ENCODE measurements around the gene PRR23E. TPM values are rescaled to one million over a fixed set of nuclear protein-coding genes. Genes with fewer than 3 reads are reported as not detected.

PRR23E gene
- total and polyA plus RNA-seq, 12 donors = not detected

- H3K4me3 ChIP-seq = no peak overlapping the region
- no peak for ATAC-seq
- no peak for DNase-seq
- no peak overlapping the region for H3K27ac ChIP-seq
- peaks cover 0 to 32% (median 19%) of the 10 kb centered on the region in 7 donors for H3K27me3 ChIP-seq
- intact Hi-C loops (cut with DNase I) = loop anchor here in 1 of 10 donors (10.0 kb wide), 1 partner anchor 177 kb away; the partner anchor contains the start of gene PLXNA1
- no peaks in the 10 kb centered on the region for H3K36me3 ChIP-seq
- WGBS, 2 donors = 75 to 86% methylated on average over 2 of the region's 2 CpGs
- H3K9me3 ChIP-seq = no peaks in the 10 kb centered on the region
- TF ChIP-seq, protein P1, sequence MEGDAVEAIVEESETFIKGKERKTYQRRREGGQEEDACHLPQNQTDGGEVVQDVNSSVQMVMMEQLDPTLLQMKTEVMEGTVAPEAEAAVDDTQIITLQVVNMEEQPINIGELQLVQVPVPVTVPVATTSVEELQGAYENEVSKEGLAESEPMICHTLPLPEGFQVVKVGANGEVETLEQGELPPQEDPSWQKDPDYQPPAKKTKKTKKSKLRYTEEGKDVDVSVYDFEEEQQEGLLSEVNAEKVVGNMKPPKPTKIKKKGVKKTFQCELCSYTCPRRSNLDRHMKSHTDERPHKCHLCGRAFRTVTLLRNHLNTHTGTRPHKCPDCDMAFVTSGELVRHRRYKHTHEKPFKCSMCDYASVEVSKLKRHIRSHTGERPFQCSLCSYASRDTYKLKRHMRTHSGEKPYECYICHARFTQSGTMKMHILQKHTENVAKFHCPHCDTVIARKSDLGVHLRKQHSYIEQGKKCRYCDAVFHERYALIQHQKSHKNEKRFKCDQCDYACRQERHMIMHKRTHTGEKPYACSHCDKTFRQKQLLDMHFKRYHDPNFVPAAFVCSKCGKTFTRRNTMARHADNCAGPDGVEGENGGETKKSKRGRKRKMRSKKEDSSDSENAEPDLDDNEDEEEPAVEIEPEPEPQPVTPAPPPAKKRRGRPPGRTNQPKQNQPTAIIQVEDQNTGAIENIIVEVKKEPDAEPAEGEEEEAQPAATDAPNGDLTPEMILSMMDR (IDR thresholded peaks at IDR 0.05) = no peak
- H3K4me1 ChIP-seq = no peaks in the 10 kb centered on the region
These were observed 30.9 kb upstream of the PRR23E start for GRCh38 chr3:127161973-127162579.

DNA sequence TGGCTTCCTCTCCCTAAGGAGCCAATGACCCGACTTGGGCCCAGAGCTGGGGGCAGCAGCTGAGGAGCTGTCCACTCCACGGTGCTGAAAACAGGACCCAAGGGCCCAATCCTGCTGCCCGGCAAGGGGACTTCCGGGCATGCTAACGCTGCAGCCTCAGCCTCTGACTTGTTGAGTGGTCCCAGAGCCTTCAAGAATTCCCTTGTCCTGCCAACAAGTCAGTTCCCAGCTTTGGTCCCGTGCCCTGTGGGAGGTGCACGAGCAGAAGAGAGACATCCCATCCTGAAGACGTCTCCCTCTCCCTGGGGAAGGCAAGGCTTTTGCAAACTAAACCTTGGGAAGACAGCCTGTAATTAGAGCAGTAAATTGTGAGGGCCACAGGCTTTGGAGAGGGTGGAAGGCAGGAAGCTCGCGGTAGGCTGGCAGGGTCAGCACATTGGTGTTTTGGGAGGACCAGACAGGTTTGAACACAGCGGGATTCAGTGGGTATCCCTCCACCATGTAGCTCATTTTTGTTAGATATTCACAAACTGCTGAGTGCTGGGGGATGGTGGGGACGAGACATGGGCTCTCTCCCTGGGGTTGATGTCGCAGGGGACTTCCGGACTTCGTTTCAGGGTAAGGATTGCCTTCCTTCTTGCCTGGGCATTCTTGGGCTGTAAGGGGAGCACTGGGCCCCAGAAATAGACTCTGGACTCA is 29.8 kb upstream of the PRR23E start:
- TF ChIP-seq, protein P1 (IDR thresholded peaks at IDR 0.05) = no peak
- no peak overlapping the region for H3K4me3 ChIP-seq
- H3K27me3 ChIP-seq = peaks cover 0 to 31% (median 9%) of the 10 kb centered on the region in 7 donors
- peaks cover 0 to 3% (median 0%) of the 10 kb centered on the region in 9 donors for H3K4me1 ChIP-seq
- 41 to 42% methylated on average over 15 of the region's 15 CpGs for whole genome bisulfite sequencing, 2 donors
- DNase-seq (no peak), ATAC-seq (no peak)
- no peaks in the 10 kb centered on the region for H3K36me3 ChIP-seq
- intact Hi-C loops (cut with DNase I) = loop anchor here in 1 of 10 donors (10.0 kb wide), 1 partner anchor 178 kb away; the partner anchor contains the start of gene PLXNA1
- no peak overlapping the region for H3K27ac ChIP-seq
- no peaks in the 10 kb centered on the region for H3K9me3 ChIP-seq

DNA sequence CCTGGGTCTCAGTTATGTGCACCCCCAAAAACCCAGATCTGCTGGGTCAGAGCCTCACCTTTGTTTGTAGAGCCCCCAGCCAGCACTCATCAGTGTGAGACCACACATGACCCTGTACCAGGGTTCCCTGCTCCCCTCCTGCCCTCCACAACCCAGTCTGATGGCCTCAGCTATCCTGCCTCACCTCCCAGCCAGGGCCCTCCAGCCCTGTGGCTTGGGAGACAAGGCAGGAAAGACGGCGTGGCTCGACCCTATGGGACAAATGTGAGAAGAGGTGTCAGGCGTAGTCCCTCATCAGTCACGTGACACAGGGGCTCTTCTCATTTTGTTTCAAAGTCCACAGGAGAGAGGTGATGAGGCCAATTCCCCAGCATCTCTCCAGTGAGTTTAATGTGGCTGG is 28.3 kb upstream of the PRR23E start:
- no peaks in the 10 kb centered on the region for H3K9me3 ChIP-seq
- H3K36me3 ChIP-seq = no peaks in the 10 kb centered on the region
- no peak overlapping the region for H3K27ac ChIP-seq
- no peak for DNase-seq
- 57 to 70% methylated on average over 5 of the region's 5 CpGs for WGBS, 2 donors
- TF ChIP-seq, protein P1 (IDR thresholded peaks at IDR 0.05) = no peak
- intact Hi-C loops (cut with DNase I) = loop anchor here in 1 of 10 donors (10.0 kb wide), 1 partner anchor 180 kb away; the partner anchor contains the start of gene PLXNA1
- H3K4me3 ChIP-seq = no peak overlapping the region
- H3K4me1 ChIP-seq = peaks cover 0 to 7% (median 0%) of the 10 kb centered on the region in 9 donors
- H3K27me3 ChIP-seq = peaks cover 0 to 16% (median 7%) of the 10 kb centered on the region in 7 donors
- ATAC-seq = no peak

GRCh38 chr3:127165036-127165435 is 27.9 kb upstream of the PRR23E start:
- peaks cover 0 to 16% (median 4%) of the 10 kb centered on the region in 7 donors for H3K27me3 ChIP-seq
- no peak for ATAC-seq
- H3K36me3 ChIP-seq = no peaks in the 10 kb centered on the region
- no peak overlapping the region for H3K4me3 ChIP-seq
- TF ChIP-seq, protein P1 (IDR thresholded peaks at IDR 0.05) = no peak
- intact Hi-C loops (cut with DNase I) = loop anchor here in 1 of 10 donors (10.0 kb wide), 1 partner anchor 180 kb away; the partner anchor contains the start of gene PLXNA1
- H3K9me3 ChIP-seq = no peaks in the 10 kb centered on the region
- H3K27ac ChIP-seq = no peak overlapping the region
- peaks cover 0 to 7% (median 0%) of the 10 kb centered on the region in 9 donors for H3K4me1 ChIP-seq
- DNase-seq = no peak
- WGBS, 2 donors = 93 to 95% methylated on average over 2 of the region's 2 CpGs

Data from heart right ventricle (tissue), 16 donors.